Activated CD8-positive, alpha-beta memory T cell treated with anti-CD3 and anti-CD28 coated beads for 1 hour (primary cell): ENCODE measurements around the gene WDR20.
A peak's percentile ranks its signal among the peaks of the same experiment; 100 is the strongest.
"Not testable (repeated sequence)": the region's sequence is repeated elsewhere in the genome, so short reads cannot be mapped to it uniquely, and the experiment has no call there.

ENCODE experiments used
- DNase-seq, 2 donors: peaks; one replicate each; pipeline ENCODE4 v3.0.0-alpha.2; 2020; ENCODE audit warnings: low read depth in 1 of 2; ENCODE audit errors: extremely low read depth in 1 of 2

WDR20 gene

GRCh38 chr14:102131741-102132140, 8.0 kb upstream of the WDR20 start:
- DNase-seq, result no peak

- not testable (repeated sequence) for DNase-seq
Observed at GRCh38 chr14:102134021-102134420, 5.7 kb upstream of the WDR20 start.

GRCh38 chr14:102134719-102135118, 5.0 kb upstream of the WDR20 start:
- DNase-seq, result not testable (repeated sequence)

GRCh38 chr14:102135456-102135855, 4.2 kb upstream of the WDR20 start:
- not testable (repeated sequence) for DNase-seq

GRCh38 chr14:102138535-102138934, 1.2 kb upstream of the WDR20 start:
- DNase-seq, result no peak

GRCh38 chr14:102138961-102139285, 774 bp upstream of the WDR20 start:
- no peak for DNase-seq

GRCh38 chr14:102140027-102140749, 491 bp downstream of the WDR20 start:
- peak in 1 of 2 donors; percentile 9 for DNase-seq

GRCh38 chr14:102140750-102141145, 1.1 kb downstream of the WDR20 start:
- no peak for DNase-seq

- DNase-seq, result no peak
Observed at GRCh38 chr14:102141797-102142196, 2.1 kb downstream of the WDR20 start.

GRCh38 chr14:102144914-102145313, 5.2 kb downstream of the WDR20 start:
- DNase-seq, result no peak

GRCh38 chr14:102145395-102145794, 5.7 kb downstream of the WDR20 start:
- no peak for DNase-seq

GRCh38 chr14:102146423-102146822, 6.7 kb downstream of the WDR20 start:
- no peak for DNase-seq

- DNase-seq, result no peak
Observed at GRCh38 chr14:102150083-102150482, 10.4 kb downstream of the WDR20 start.

GRCh38 chr14:102150744-102151143, 11.0 kb downstream of the WDR20 start:
- no peak for DNase-seq

- not testable (repeated sequence) for DNase-seq
Observed at GRCh38 chr14:102151411-102151810, 11.7 kb downstream of the WDR20 start.

- no peak for DNase-seq
Observed at GRCh38 chr14:102154121-102154520, 14.4 kb downstream of the WDR20 start.

GRCh38 chr14:102154821-102155549, 15.3 kb downstream of the WDR20 start:
- DNase-seq, result no peak

GRCh38 chr14:102157346-102157745, 17.6 kb downstream of the WDR20 start:
- DNase-seq, result no peak

GRCh38 chr14:102158797-102159196, 19.1 kb downstream of the WDR20 start:
- DNase-seq, result no peak

- no peak for DNase-seq
Observed at GRCh38 chr14:102159841-102160240, 20.1 kb downstream of the WDR20 start.

- DNase-seq, result no peak
Observed at GRCh38 chr14:102162487-102162886, 22.8 kb downstream of the WDR20 start.

GRCh38 chr14:102164241-102164641, 24.5 kb downstream of the WDR20 start:
- DNase-seq, result no peak
